Skeletal muscle tissue (tissue), 4 donors: ENCODE measurements around the gene PPP1R14C. TPM values are rescaled to one million over a fixed set of nuclear protein-coding genes. Genes with fewer than 3 reads are reported as not detected.
A peak's percentile ranks its signal among the peaks of the same experiment; 100 is the strongest.
"Not testable (repeated sequence)": the region's sequence is repeated elsewhere in the genome, so short reads cannot be mapped to it uniquely, and the experiment has no call there.

Experiments
- H3K27ac ChIP-seq: one replicate; pipeline ENCODE4 v1.7.0; 2013; ENCODE audit warnings: mild to moderate bottlenecking, low read depth, low read length, inconsistent platforms
- H3K27me3 ChIP-seq, 3 donors: one replicate each; pipeline ENCODE4 v1.7.0; 2013; ENCODE audit warnings: low read length in 3 of 3; ENCODE audit not compliant: control insufficient read depth in 3 of 3, insufficient read depth in 3 of 3
- H3K36me3 ChIP-seq, 3 donors: one replicate each; pipeline ENCODE4 v1.7.0; 2013; ENCODE audit warnings: low read length in 3 of 3; ENCODE audit not compliant: control insufficient read depth in 3 of 3, insufficient read depth in 3 of 3
- H3K4me1 ChIP-seq, 3 donors: one replicate each; pipeline ENCODE4 v1.7.0; 2013; ENCODE audit warnings: low read length in 3 of 3, mild to moderate bottlenecking in 3 of 3; ENCODE audit not compliant: control insufficient read depth in 3 of 3, insufficient read depth in 3 of 3
- H3K4me3 ChIP-seq, 3 donors: one replicate each; pipeline ENCODE4 v1.7.0; 2013; ENCODE audit warnings: low read length in 3 of 3
- H3K9ac ChIP-seq, 3 donors: one replicate each; pipeline ENCODE4 v1.7.0; 2013; ENCODE audit warnings: low read length in 3 of 3, mild to moderate bottlenecking in 3 of 3, moderate library complexity in 2 of 3, low read depth in 1 of 3
- H3K9me3 ChIP-seq, 3 donors: one replicate each; pipeline ENCODE4 v1.7.0; 2013; ENCODE audit warnings: low read length in 3 of 3; ENCODE audit not compliant: control insufficient read depth in 3 of 3
- total RNA-seq: library from RNA; depleted of rRNA; stranded (reverse); fragments of >200 nt; gene quantifications from one replicate; pipeline ENCODE4 v1.2.3, GENCODE V29; 2014
- donor health status: Osteomylitis.

Gene PPP1R14C
- total RNA-seq, 1 donor from 2014 or later: 14.1 TPM

DNA sequence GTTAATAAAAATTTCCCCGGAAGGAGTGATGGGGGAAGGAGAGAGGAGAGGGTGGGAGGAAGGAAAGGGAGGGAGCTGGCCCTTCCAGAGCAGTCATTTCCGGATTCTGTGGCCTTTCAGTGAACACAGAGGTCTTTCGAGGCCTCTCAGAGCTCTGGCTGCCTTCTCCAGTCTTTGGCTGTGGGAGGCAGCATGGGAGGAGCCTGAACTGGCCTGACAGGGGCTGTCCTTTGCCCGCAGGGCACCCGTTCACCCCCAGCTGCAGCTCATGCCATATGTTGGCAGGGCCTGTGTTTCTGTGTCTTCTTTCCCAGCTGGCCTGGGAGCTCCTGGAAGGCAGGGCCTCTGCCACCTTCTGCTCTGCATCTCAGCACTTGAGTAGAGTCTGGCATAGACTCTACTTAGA lies 95.5 kb downstream of the PPP1R14C start:
- H3K9ac ChIP-seq: peak overlapping the region in 1 of 3 donors; percentile 57
- peaks cover 10 to 25% (median 17%) of the 10 kb centered on the region in 3 donors for H3K4me1 ChIP-seq
- no peak overlapping the region for H3K4me3 ChIP-seq
- peak overlapping the region; percentile 3 for H3K27ac ChIP-seq
- no peaks in the 10 kb centered on the region for H3K27me3 ChIP-seq
- H3K36me3 ChIP-seq: no peaks in the 10 kb centered on the region
- H3K9me3 ChIP-seq: no peaks in the 10 kb centered on the region

- no peaks in the 10 kb centered on the region for H3K36me3 ChIP-seq
- H3K27me3 ChIP-seq: no peaks in the 10 kb centered on the region
- H3K4me3 ChIP-seq: no peak overlapping the region
- peak overlapping the region; percentile 3 for H3K27ac ChIP-seq
- H3K9me3 ChIP-seq: no peaks in the 10 kb centered on the region
- no peak overlapping the region for H3K9ac ChIP-seq
- peaks cover 10 to 25% (median 17%) of the 10 kb centered on the region in 3 donors for H3K4me1 ChIP-seq
These were observed 96.1 kb downstream of the PPP1R14C start for GRCh38 chr6:150238846-150239407.

DNA sequence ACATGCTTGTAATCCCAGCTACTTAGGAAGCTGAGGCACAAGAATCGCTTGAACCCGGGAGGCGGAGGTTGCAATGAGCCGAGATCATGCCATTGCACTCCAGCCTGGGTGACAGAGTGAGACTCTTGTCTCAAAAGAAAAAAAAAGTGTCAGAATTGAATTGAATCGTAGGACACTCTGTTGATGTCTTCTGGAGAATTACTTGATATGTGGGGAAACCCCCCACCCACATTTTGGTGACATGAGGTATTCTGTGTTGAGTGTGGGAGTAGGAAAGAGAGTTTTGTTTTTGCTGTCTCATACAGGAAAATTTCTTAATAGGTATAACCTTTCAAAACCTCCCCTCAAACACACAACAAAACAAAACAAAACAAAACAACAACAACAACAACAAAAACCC lies 98.9 kb downstream of the PPP1R14C start:
- not testable (repeated sequence) for H3K36me3 ChIP-seq, H3K4me3 ChIP-seq, H3K27ac ChIP-seq, H3K9ac ChIP-seq, H3K9me3 ChIP-seq, H3K27me3 ChIP-seq
- H3K4me1 ChIP-seq: peaks cover 10 to 17% (median 15%) of the 10 kb centered on the region in 3 donors

GRCh38 chr6:150243620-150244314 lies 100.9 kb downstream of the PPP1R14C start:
- Histone ChIP-seq H3K4me3 (no peak overlapping the region), H3K27ac (no peak overlapping the region), H3K4me1 (peaks cover 0 to 3% (median 0%) of the 10 kb centered on the region in 3 donors), H3K27me3 (no peaks in the 10 kb centered on the region), H3K9me3 (no peaks in the 10 kb centered on the region), H3K36me3 (no peaks in the 10 kb centered on the region), H3K9ac (no peak overlapping the region)

- Histone ChIP-seq H3K4me3 (no peak overlapping the region), H3K9me3 (no peaks in the 10 kb centered on the region), H3K9ac (no peak overlapping the region)
These were observed 102.5 kb downstream of the PPP1R14C start for GRCh38 chr6:150245148-150245935.

DNA sequence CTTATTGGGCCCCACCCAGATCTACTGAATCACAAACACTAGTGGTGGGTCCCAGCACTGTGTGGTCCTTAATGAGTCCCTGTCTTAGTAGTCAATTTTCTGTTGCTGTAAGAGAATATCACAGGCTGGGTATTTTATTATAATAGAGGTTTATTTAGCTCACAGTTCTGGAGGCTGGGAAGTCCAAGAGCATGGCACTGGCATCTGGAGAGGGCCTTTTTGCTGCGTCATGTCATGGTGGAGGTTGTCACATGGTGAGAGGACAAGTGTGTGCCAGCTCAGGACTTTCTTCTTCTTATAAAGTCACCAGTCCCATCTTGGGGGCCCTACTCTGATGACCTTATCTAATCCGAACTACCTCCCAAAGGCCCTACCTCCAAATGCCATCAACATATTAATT lies 105.0 kb downstream of the PPP1R14C start:
- peaks cover 30 to 37% (median 35%) of the 10 kb centered on the region in 3 donors for H3K4me1 ChIP-seq
- H3K4me3 ChIP-seq: no peak overlapping the region
- no peaks in the 10 kb centered on the region for H3K27me3 ChIP-seq
- no peaks in the 10 kb centered on the region for H3K36me3 ChIP-seq
- H3K9me3 ChIP-seq: no peaks in the 10 kb centered on the region
- no peak overlapping the region for H3K27ac ChIP-seq
- no peak overlapping the region for H3K9ac ChIP-seq

More at GRCh38 chr6:150245148-150245935, 102.5 kb downstream of the PPP1R14C start:
- Histone ChIP-seq H3K4me1 (peaks cover 10 to 12% (median 12%) of the 10 kb centered on the region in 3 donors), H3K27me3 (no peaks in the 10 kb centered on the region), H3K36me3 (no peaks in the 10 kb centered on the region), H3K27ac (no peak overlapping the region)

DNA sequence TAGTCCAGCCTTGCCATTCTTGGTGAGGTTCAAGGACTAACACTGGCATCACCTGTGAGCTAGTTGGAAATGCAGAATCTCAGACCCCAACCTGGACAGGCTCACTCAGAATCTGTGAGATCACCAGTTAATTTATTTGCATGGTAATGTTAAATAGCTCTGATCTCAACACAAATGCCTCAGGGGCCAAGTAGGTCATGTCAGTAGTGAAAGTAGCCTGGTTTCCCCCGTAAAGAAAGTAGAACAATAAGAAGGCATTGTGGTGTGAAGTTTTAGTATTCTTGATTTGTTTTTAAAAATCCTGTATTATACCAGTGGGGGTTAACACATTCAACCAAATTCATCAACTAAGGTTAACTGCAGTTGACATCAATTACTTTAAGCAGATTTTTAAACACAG lies 105.5 kb downstream of the PPP1R14C start:
- no peak overlapping the region for H3K4me3 ChIP-seq
- H3K36me3 ChIP-seq: no peaks in the 10 kb centered on the region
- H3K9ac ChIP-seq: no peak overlapping the region
- H3K4me1 ChIP-seq: peaks cover 34 to 42% (median 40%) of the 10 kb centered on the region in 3 donors
- H3K27me3 ChIP-seq: no peaks in the 10 kb centered on the region
- H3K9me3 ChIP-seq: no peaks in the 10 kb centered on the region
- no peak overlapping the region for H3K27ac ChIP-seq

DNA sequence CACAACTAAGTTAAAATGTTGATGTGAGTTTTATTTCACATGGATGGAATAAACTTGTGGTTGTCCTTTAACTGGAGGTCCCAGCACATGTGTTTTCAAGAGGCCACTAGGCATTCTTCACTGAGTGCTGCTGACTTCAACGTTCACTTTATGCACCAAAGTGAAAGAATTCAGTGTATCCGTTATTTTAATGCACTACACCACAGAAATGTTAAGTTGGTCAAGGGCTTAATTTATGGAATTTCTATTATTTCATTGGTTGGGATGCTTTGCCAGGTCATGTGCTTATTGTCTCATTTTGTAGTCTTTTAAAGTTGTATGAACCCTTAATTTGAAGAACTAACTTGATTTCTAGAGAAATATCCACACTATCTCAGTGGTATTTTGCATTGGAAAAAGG lies 106.4 kb downstream of the PPP1R14C start:
- H3K9me3 ChIP-seq: no peaks in the 10 kb centered on the region
- H3K27me3 ChIP-seq: no peaks in the 10 kb centered on the region
- H3K9ac ChIP-seq: no peak overlapping the region
- no peaks in the 10 kb centered on the region for H3K36me3 ChIP-seq
- H3K4me3 ChIP-seq: no peak overlapping the region
- H3K27ac ChIP-seq: peak overlapping the region; percentile 95
- H3K4me1 ChIP-seq: peaks cover 40 to 51% (median 50%) of the 10 kb centered on the region in 3 donors

DNA sequence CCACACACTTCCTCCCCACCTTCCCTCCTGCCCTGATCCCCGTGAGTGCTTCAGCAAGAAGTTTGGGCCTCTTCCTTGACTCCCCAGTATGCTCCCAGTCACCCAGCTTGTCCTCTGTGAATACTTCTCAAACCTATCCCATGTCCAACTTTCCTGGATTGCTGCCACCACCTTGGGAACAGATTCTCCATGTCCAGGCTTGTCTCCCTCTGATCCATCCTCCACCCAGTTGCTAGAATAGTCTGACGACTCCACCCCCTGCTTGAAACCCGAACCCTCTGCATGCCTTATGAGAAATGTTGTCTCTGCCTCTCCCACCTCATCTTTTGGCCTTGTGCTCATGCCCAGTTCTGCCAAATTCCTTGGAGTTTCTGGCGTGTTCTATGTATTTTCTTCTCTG lies 108.0 kb downstream of the PPP1R14C start:
- Histone ChIP-seq H3K9ac (peak overlapping the region in 1 of 3 donors; percentile 20), H3K27ac (peak overlapping the region; percentile 95), H3K4me3 (no peak overlapping the region), H3K9me3 (no peaks in the 10 kb centered on the region), H3K27me3 (no peaks in the 10 kb centered on the region), H3K4me1 (peaks cover 54 to 60% (median 56%) of the 10 kb centered on the region in 3 donors), H3K36me3 (no peaks in the 10 kb centered on the region)
